ENCODE measurements around the gene COG2.

The COG2 gene

DNA sequence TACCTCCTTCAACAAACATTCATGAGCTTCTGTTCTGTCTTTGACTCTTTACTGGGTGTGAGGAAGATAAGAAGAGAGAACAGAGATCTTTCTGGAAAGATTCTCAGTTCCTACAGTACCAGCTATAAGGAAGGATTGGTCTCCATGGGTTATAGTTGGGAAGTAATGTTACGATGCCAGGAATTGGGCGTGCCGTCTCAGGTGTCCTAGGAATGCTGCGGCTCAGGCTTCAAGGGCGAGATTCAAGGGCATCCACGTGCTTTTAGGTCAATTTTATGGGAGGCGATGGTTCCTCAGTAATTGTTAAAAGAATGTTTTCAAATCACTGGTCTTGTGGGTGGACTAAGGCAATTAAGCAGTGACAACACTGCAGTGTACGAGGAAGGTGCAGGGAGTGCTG, 27.3 kb downstream of the COG2 start:
- H3K79me2 ChIP-seq (ENCODE audit: control insufficient read depth, insufficient read depth, low read length, unreplicated experiment): no peaks in the 10 kb centered on the region
- no peak overlapping the region for H3K4me3 ChIP-seq (ENCODE audit: low read depth, low read length)
- H3K27me3 ChIP-seq (ENCODE audit: insufficient read depth, low read length): no peaks in the 10 kb centered on the region
- no peak overlapping the region for H3K27ac ChIP-seq (ENCODE audit: low read depth, low read length)
- H3K4me1 ChIP-seq (ENCODE audit: control insufficient read depth, insufficient read depth, low read length, unreplicated experiment): no peaks in the 10 kb centered on the region
- peaks cover 19% of the 10 kb centered on the region for H3K36me3 ChIP-seq (ENCODE audit: insufficient read depth, low read length)
- no peak overlapping the region for H2AFZ ChIP-seq (ENCODE audit: low read length, unreplicated experiment)

DNA sequence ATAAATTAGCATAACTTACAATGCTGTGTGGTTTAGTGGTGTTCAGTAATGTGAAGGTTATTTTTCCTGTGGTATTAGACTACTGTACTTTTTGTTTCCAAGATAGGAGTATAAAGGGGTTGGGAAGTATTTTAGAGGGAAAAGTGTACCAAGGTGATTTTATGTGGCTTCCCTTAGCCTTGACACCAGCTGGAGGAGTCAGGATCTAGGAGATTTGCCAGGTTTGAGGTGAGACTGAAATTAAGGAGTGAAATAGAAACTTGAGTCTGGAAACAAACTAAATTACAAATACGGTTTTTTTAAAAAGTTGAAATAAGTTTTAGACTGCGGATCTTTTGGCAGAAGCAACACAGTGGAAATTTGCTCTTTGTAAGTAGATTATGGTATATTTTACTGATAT, 32.3 kb downstream of the COG2 start:
- Histone ChIP-seq H3K27ac (ENCODE audit: low read depth, low read length) (no peak overlapping the region), H3K36me3 (ENCODE audit: insufficient read depth, low read length) (peaks cover 31% of the 10 kb centered on the region), H3K79me2 (ENCODE audit: control insufficient read depth, insufficient read depth, low read length, unreplicated experiment) (no peaks in the 10 kb centered on the region), H3K27me3 (ENCODE audit: insufficient read depth, low read length) (no peaks in the 10 kb centered on the region), H2AFZ (ENCODE audit: low read length, unreplicated experiment) (no peak overlapping the region), H3K4me3 (ENCODE audit: low read depth, low read length) (no peak overlapping the region), H3K4me1 (ENCODE audit: control insufficient read depth, insufficient read depth, low read length, unreplicated experiment) (no peaks in the 10 kb centered on the region)

DNA sequence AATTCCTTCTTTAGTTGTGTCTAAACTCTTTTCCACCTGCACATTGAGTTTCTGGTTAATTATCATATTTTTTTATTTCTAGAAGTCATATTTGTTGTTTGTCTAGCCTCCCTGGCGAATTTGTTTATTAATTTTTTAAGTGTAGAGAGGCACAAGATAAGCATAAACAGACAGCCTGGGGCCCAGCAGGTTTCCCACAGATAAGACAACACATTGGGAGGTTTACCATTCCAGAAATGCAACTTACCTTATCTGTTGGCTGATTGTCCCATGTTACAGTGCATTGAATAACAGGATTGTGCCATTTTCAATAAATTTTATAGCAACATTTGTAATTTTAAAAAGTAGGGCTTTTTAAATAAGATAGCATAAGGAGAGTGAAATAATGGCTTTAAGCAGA, 34.9 kb downstream of the COG2 start:
- Histone ChIP-seq H3K79me2 (ENCODE audit: control insufficient read depth, insufficient read depth, low read length, unreplicated experiment) (no peaks in the 10 kb centered on the region), H3K27me3 (ENCODE audit: insufficient read depth, low read length) (no peaks in the 10 kb centered on the region), H2AFZ (ENCODE audit: low read length, unreplicated experiment) (no peak overlapping the region), H3K4me1 (ENCODE audit: control insufficient read depth, insufficient read depth, low read length, unreplicated experiment) (peaks cover 11% of the 10 kb centered on the region), H3K36me3 (ENCODE audit: insufficient read depth, low read length) (peaks cover 24% of the 10 kb centered on the region), H3K4me3 (ENCODE audit: low read depth, low read length) (no peak overlapping the region), H3K27ac (ENCODE audit: low read depth, low read length) (no peak overlapping the region)

DNA sequence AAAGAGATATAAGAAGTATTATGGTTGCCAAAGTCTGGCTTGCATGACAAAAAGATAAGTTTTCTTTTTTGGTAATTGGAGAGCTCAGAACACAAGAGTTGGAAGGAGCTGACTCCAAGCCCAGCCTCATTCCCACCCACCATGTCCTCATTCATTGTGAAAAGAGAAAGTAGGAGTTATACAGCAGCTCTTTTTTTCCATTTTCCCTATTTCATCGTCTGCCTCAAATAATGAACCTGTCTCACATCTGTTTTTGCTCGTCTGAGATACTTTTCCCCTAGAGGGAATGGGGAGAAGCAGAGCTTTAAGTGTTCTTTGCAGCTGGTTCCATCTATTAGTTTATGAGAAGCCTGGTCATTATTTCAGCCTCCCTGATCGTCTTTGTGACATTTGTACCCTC, 36.9 kb downstream of the COG2 start:
- Histone ChIP-seq H3K36me3 (ENCODE audit: insufficient read depth, low read length) (peaks cover 24% of the 10 kb centered on the region), H3K79me2 (ENCODE audit: control insufficient read depth, insufficient read depth, low read length, unreplicated experiment) (no peaks in the 10 kb centered on the region), H3K27ac (ENCODE audit: low read depth, low read length) (no peak overlapping the region), H3K27me3 (ENCODE audit: insufficient read depth, low read length) (no peaks in the 10 kb centered on the region), H3K4me3 (ENCODE audit: low read depth, low read length) (no peak overlapping the region), H2AFZ (ENCODE audit: low read length, unreplicated experiment) (no peak overlapping the region), H3K4me1 (ENCODE audit: control insufficient read depth, insufficient read depth, low read length, unreplicated experiment) (peaks cover 19% of the 10 kb centered on the region)

DNA sequence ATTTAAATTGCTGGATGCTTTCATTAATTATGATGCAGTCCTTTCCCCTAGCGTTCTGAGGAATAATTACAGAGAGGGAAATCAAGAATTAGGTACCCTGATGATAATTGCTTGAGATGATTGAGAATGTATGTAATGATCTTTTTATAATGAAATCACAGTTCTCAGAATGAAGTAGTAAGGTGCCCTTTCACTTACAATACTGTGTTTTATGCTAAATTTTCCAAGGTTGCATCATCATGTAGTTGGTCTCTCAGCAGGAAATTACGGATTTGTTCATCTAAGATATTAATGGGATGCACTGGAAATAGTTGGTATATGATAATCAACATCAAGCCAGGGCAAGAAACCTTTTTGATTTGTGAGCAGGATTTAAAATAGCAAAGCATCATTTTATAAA, 37.5 kb downstream of the COG2 start:
- H3K4me1 ChIP-seq (ENCODE audit: control insufficient read depth, insufficient read depth, low read length, unreplicated experiment): peaks cover 19% of the 10 kb centered on the region
- H3K79me2 ChIP-seq (ENCODE audit: control insufficient read depth, insufficient read depth, low read length, unreplicated experiment): no peaks in the 10 kb centered on the region
- H3K27me3 ChIP-seq (ENCODE audit: insufficient read depth, low read length): no peaks in the 10 kb centered on the region
- no peak overlapping the region for H2AFZ ChIP-seq (ENCODE audit: low read length, unreplicated experiment)
- H3K27ac ChIP-seq (ENCODE audit: low read depth, low read length): no peak overlapping the region
- H3K4me3 ChIP-seq (ENCODE audit: low read depth, low read length): no peak overlapping the region
- peaks cover 21% of the 10 kb centered on the region for H3K36me3 ChIP-seq (ENCODE audit: insufficient read depth, low read length)

DNA sequence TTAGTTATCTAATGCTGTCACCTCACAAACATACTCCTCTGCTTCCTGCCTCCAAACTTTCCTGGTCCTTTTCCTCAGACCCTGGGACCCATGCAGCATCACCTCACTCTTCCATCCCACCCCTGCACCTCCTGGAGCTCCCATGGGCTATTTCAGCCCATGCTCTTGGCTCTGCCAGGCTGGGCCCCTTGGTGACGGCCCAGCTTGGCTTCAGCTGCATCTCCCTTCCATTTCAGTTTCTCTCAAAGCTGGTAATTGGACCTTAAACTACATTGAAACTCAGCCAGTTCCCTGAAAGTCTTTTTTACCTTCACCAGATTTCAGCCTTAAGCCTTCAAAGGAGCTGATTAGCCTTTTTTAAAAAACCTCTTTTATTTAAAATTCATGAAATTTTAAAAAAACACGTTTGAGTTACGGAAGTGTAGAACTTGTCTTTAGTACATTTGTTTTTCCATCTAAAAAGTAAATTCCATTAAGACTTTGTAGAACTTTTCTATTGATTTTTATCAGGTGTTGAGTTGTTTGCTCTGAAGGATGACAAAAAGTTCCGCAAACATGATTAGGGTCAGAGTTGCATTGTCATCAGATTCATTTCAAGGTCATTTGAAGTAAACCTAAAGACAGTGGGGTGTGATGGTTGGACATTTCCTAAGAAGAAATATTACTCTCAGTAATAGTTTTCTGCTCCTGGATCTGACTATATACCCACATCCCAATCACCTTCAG, 38.2 kb downstream of the COG2 start:
- peaks cover 21% of the 10 kb centered on the region for H3K36me3 ChIP-seq (ENCODE audit: insufficient read depth, low read length)
- H3K4me1 ChIP-seq (ENCODE audit: control insufficient read depth, insufficient read depth, low read length, unreplicated experiment): peaks cover 19% of the 10 kb centered on the region
- H3K27ac ChIP-seq (ENCODE audit: low read depth, low read length): no peak overlapping the region

DNA sequence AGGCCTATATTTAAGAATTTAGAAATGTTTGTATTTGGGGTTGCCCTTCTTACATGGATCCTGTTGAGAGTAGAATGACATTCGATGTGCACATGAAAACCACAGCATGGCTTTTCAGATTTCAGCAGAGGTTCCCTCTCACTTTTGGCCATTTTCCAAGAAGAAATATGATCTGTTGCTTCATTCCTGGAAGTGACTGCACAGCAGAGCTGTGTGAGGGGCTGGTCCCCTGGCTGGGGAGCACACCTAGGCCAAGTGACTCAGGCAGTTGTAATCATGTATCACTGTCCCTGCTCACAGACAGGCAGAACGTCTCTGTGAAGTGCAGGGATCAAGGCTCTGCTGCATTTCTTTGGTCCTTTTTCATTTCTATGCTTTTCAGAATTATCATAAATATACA, 39.3 kb downstream of the COG2 start:
- H2AFZ ChIP-seq (ENCODE audit: low read length, unreplicated experiment): no peak overlapping the region
- H3K4me3 ChIP-seq (ENCODE audit: low read depth, low read length): no peak overlapping the region
- H3K27ac ChIP-seq (ENCODE audit: low read depth, low read length): no peak overlapping the region
- H3K27me3 ChIP-seq (ENCODE audit: insufficient read depth, low read length): no peaks in the 10 kb centered on the region
- H3K36me3 ChIP-seq (ENCODE audit: insufficient read depth, low read length): peaks cover 11% of the 10 kb centered on the region
- H3K79me2 ChIP-seq (ENCODE audit: control insufficient read depth, insufficient read depth, low read length, unreplicated experiment): no peaks in the 10 kb centered on the region
- H3K4me1 ChIP-seq (ENCODE audit: control insufficient read depth, insufficient read depth, low read length, unreplicated experiment): peaks cover 19% of the 10 kb centered on the region

More for the DNA sequence above, 38.2 kb downstream of the COG2 start:
- Histone ChIP-seq H3K4me3 (ENCODE audit: low read depth, low read length) (no peak overlapping the region), H3K27me3 (ENCODE audit: insufficient read depth, low read length) (no peaks in the 10 kb centered on the region), H3K79me2 (ENCODE audit: control insufficient read depth, insufficient read depth, low read length, unreplicated experiment) (no peaks in the 10 kb centered on the region), H2AFZ (ENCODE audit: low read length, unreplicated experiment) (no peak overlapping the region)

DNA sequence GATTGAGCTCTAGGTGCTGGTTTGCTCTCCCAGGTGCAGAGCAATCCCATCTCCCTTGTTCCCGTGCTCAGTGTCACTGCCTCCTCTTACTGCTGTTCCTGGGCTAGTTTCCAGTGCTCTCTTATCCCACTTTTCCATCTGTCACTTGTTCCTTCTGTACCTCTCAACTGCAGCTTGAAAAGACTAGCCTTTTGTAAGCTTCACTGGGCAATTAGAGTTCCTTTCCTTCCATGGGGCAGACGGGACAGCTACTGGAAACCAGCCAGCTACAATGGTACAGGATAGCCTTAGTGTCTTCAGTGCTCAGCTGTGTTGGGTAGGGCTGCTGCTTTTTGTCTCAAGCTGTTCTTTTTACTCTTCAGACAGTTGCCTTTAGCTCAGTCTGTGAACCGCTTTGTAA, 40.0 kb downstream of the COG2 start:
- peaks cover 19% of the 10 kb centered on the region for H3K4me1 ChIP-seq (ENCODE audit: control insufficient read depth, insufficient read depth, low read length, unreplicated experiment)
- peaks cover 5% of the 10 kb centered on the region for H3K36me3 ChIP-seq (ENCODE audit: insufficient read depth, low read length)
- H2AFZ ChIP-seq (ENCODE audit: low read length, unreplicated experiment): no peak overlapping the region
- H3K79me2 ChIP-seq (ENCODE audit: control insufficient read depth, insufficient read depth, low read length, unreplicated experiment): no peaks in the 10 kb centered on the region
- no peak overlapping the region for H3K27ac ChIP-seq (ENCODE audit: low read depth, low read length)
- no peaks in the 10 kb centered on the region for H3K27me3 ChIP-seq (ENCODE audit: insufficient read depth, low read length)
- H3K4me3 ChIP-seq (ENCODE audit: low read depth, low read length): no peak overlapping the region

DNA sequence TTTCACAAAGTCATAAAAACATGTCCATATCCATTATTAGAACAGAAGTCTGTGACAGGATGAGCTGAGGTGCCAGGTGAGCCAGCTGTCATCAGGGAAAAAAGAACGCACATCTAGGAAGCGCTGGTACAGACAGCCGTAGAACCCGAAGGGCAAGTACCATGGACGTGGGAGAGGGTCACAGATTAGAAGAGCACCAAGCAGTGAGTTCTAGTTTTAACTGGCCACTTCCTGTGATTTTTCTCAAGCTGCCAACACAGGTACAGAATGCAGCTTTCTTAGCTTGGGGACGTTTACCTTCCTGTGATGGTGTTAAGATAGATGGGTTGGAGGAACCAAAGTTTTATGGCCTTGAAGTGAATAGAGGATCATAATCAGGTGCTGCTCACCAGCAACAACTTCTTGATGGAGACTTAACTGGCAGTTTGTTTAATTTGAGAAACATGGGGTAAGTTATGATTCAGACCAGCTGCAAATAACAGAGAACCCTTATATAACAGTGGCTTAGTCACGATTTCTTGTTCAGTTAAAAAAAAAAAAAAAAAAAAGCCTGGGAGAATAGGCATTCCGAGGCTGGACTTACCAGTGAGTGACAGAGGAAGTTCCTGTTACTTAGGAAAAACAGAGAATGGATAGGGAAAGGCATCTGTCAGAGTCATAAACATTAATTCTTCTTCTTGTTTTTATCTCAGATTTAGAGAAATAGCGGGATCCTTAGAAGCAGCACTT, 40.8 kb downstream of the COG2 start:
- Histone ChIP-seq H3K27ac (ENCODE audit: low read depth, low read length) (no peak overlapping the region), H3K4me1 (ENCODE audit: control insufficient read depth, insufficient read depth, low read length, unreplicated experiment) (peaks cover 19% of the 10 kb centered on the region), H2AFZ (ENCODE audit: low read length, unreplicated experiment) (no peak overlapping the region), H3K79me2 (ENCODE audit: control insufficient read depth, insufficient read depth, low read length, unreplicated experiment) (no peaks in the 10 kb centered on the region), H3K36me3 (ENCODE audit: insufficient read depth, low read length) (no peaks in the 10 kb centered on the region; the same call in 1 of the 2 replicates), H3K4me3 (ENCODE audit: low read depth, low read length) (no peak overlapping the region), H3K27me3 (ENCODE audit: insufficient read depth, low read length) (no peaks in the 10 kb centered on the region)

DNA sequence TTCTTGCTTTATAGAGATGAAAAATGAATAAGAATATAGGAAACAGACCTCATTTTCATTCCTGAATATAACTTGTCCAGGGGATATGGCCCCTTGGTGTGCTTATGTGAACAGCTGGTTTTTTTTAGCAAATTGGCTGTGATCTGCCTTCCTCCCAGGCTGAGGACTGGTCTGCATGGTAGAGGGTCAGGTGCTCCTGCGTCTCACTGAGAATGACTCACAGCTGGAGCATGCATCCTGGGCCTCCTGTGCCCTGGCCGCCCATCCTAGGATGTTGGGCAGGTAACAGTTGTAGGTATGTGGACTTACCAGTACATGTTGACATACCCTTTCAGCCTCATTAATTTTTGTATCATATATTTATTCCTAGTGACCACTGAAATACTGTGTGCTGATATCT, 41.9 kb downstream of the COG2 start:
- Histone ChIP-seq H3K4me1 (ENCODE audit: control insufficient read depth, insufficient read depth, low read length, unreplicated experiment) (peaks cover 19% of the 10 kb centered on the region), H3K4me3 (ENCODE audit: low read depth, low read length) (no peak overlapping the region), H3K27me3 (ENCODE audit: insufficient read depth, low read length) (no peaks in the 10 kb centered on the region), H3K79me2 (ENCODE audit: control insufficient read depth, insufficient read depth, low read length, unreplicated experiment) (no peaks in the 10 kb centered on the region), H2AFZ (ENCODE audit: low read length, unreplicated experiment) (no peak overlapping the region), H3K36me3 (ENCODE audit: insufficient read depth, low read length) (no peaks in the 10 kb centered on the region; the same call in 1 of the 2 replicates), H3K27ac (ENCODE audit: low read depth, low read length) (no peak overlapping the region)

DNA sequence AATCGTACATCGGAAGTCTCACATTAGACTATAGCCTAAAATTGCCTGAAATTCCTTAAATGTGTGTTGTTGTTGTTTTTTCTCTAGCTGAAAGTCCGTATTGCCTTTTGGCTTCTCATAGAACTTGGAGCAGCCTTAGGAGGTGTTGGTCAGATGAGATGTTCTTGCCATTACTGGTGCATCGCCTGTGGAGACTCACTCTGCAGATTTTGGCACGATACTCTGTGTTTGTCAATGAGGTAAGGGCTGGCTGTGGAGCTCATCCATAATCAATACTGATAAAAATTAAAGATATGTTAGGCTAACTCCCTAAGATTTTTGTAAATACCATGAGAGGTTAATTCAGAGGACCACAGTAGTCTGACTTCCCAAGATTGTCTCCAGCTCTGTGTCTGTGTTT, 42.7 kb downstream of the COG2 start:
- Histone ChIP-seq H3K4me1 (ENCODE audit: control insufficient read depth, insufficient read depth, low read length, unreplicated experiment) (peaks cover 19% of the 10 kb centered on the region), H3K4me3 (ENCODE audit: low read depth, low read length) (no peak overlapping the region), H3K27ac (ENCODE audit: low read depth, low read length) (no peak overlapping the region), H3K36me3 (ENCODE audit: insufficient read depth, low read length) (no peaks in the 10 kb centered on the region; the same call in 1 of the 2 replicates), H3K27me3 (ENCODE audit: insufficient read depth, low read length) (no peaks in the 10 kb centered on the region), H3K79me2 (ENCODE audit: control insufficient read depth, insufficient read depth, low read length, unreplicated experiment) (no peaks in the 10 kb centered on the region), H2AFZ (ENCODE audit: low read length, unreplicated experiment) (no peak overlapping the region)

All from ACC112 (cell line).